Activated B cell treated with CpG ODN at 0.5 μM for 24 hours (primary cell): ENCODE data around the gene ACTR1A. TPM values are rescaled to one million over a fixed set of nuclear protein-coding genes. Genes with fewer than 3 reads are reported as not detected.

Source experiments
- ATAC-seq: fragments of 200-7000 bp; cut with Tn5 transposase; one replicate; pipeline ENCODE4 v1.10.0; 2021; ENCODE audit warnings: low read depth, mild to moderate bottlenecking, moderate library complexity
- CTCF ChIA-PET: fragments of 350-600 bp; sonication (Branson Sonifier 250); formaldehyde crosslinking; loops from one replicate; lab custom pipeline; 2021; ENCODE audit warnings: antibody characterized with exemption; lab: Charles Lee
- POLR2A ChIA-PET: fragments of 350-600 bp; sonication (Branson Sonifier 250); formaldehyde crosslinking; loops from one replicate; lab custom pipeline; 2021; ENCODE audit warnings: antibody characterized with exemption; lab: Charles Lee
- DNase-seq: peaks from one replicate; pipeline ENCODE4 v3.0.0; 2022
- H3K27ac Mint-ChIP-seq: one replicate; pipeline ENCODE4 v1.8.0; 2020; ENCODE audit warnings: mixed read lengths
- H3K27me3 Mint-ChIP-seq: one replicate; pipeline ENCODE4 v1.8.0; 2021; ENCODE audit warnings: mixed read lengths
- H3K36me3 Mint-ChIP-seq: one replicate; pipeline ENCODE4 v1.8.0; 2021; ENCODE audit warnings: low read depth, mixed read lengths
- H3K4me1 Mint-ChIP-seq: one replicate; pipeline ENCODE4 v1.8.0; 2021; ENCODE audit warnings: mixed read lengths
- H3K4me3 Mint-ChIP-seq: one replicate; pipeline ENCODE4 v1.8.0; 2020; ENCODE audit warnings: mild to moderate bottlenecking, mixed read lengths
- H3K9me3 Mint-ChIP-seq: one replicate; pipeline ENCODE4 v1.8.0; 2020; ENCODE audit warnings: mixed read lengths
- CTCF ChIP-seq: fragments of 200-600 bp; IDR thresholded peaks from one replicate; pipeline ENCODE4 v1.8.0; 2022; ENCODE audit warnings: antibody characterized with exemption, mild to moderate bottlenecking
- intact Hi-C: fragments of 100-400 bp; cut with micrococcal nuclease; formaldehyde crosslinking; loops from one replicate; pipeline ENCODE4 v1.15.1; 2024
- total RNA-seq: library from RNA; stranded (reverse); gene quantifications from 2 replicates; pipeline ENCODE4 v1.2.3, GENCODE V29; 2022

ACTR1A gene
- total RNA-seq, 1 donor from 2014 or later = 71.9 TPM

GRCh38 chr10:102499356-102499755 is 3.2 kb downstream of the ACTR1A start:
- no peak overlapping the region for H3K4me3 Mint-ChIP-seq

GRCh38 chr10:102497545-102497944 is 5.0 kb downstream of the ACTR1A start:
- H3K27ac Mint-ChIP-seq = no peak overlapping the region
- DNase-seq (no peak), ATAC-seq (no peak)
- H3K36me3 Mint-ChIP-seq = peaks cover 21% of the 10 kb centered on the region
- no peak for TF ChIP-seq CTCF
- H3K4me1 Mint-ChIP-seq = peaks cover 21% of the 10 kb centered on the region
- no peak overlapping the region for H3K4me3 Mint-ChIP-seq
- no peaks in the 10 kb centered on the region for H3K9me3 Mint-ChIP-seq
- H3K27me3 Mint-ChIP-seq = no peaks in the 10 kb centered on the region
- ChIA-PET CTCF (interaction anchor here (0.7 kb wide), 1 partner anchor 87 kb away, joined by 3 read pairs; no protein-coding TSS in a partner anchor), POLR2A (interaction anchor here (0.6 to 0.7 kb wide), 2 partner anchors 39 to 96 kb away, joined by 3 to 9 read pairs; no protein-coding TSS in a partner anchor)
- intact Hi-C loops = no loop called here

More at GRCh38 chr10:102499356-102499755, 3.2 kb downstream of the ACTR1A start:
- Mint-ChIP-seq H3K9me3 (no peaks in the 10 kb centered on the region), H3K27me3 (no peaks in the 10 kb centered on the region), H3K36me3 (peaks cover 6% of the 10 kb centered on the region), H3K27ac (no peak overlapping the region), H3K4me1 (peaks cover 15% of the 10 kb centered on the region)
- ATAC-seq = no peak
- TF ChIP-seq CTCF = no peak
- ChIA-PET POLR2A (no interaction called here), CTCF (interaction anchor here (1.1 kb wide), 1 partner anchor 84 kb away, joined by 4 read pairs; no protein-coding TSS in a partner anchor)
- DNase-seq = no peak
- intact Hi-C loops = no loop called here

- ATAC-seq (no peak), DNase-seq (no peak)
- CTCF ChIA-PET = no interaction called here
- Mint-ChIP-seq H3K36me3 (peaks cover 46% of the 10 kb centered on the region), H3K27me3 (no peaks in the 10 kb centered on the region), H3K4me3 (no peak overlapping the region), H3K4me1 (peaks cover 17% of the 10 kb centered on the region), H3K27ac (no peak overlapping the region), H3K9me3 (no peaks in the 10 kb centered on the region)
- TF ChIP-seq CTCF = no peak
- intact Hi-C loops = no loop called here
- POLR2A ChIA-PET = no interaction called here
Measured at GRCh38 chr10:102493771-102494170, 8.7 kb downstream of the ACTR1A start.

GRCh38 chr10:102492983-102493382 is 9.5 kb downstream of the ACTR1A start:
- ChIA-PET CTCF (no interaction called here), POLR2A (no interaction called here)
- no peaks in the 10 kb centered on the region for H3K9me3 Mint-ChIP-seq
- H3K27me3 Mint-ChIP-seq = no peaks in the 10 kb centered on the region
- no peak overlapping the region for H3K4me3 Mint-ChIP-seq
- H3K36me3 Mint-ChIP-seq = peaks cover 52% of the 10 kb centered on the region
- TF ChIP-seq CTCF = no peak
- intact Hi-C loops = no loop called here
- DNase-seq (no peak), ATAC-seq (no peak)
- peaks cover 14% of the 10 kb centered on the region for H3K4me1 Mint-ChIP-seq
- no peak overlapping the region for H3K27ac Mint-ChIP-seq

GRCh38 chr10:102492344-102492939 is 10.1 kb downstream of the ACTR1A start:
- no peak overlapping the region for H3K4me3 Mint-ChIP-seq
- intact Hi-C loops = no loop called here
- DNase-seq (no peak), ATAC-seq (no peak)
- no peaks in the 10 kb centered on the region for H3K9me3 Mint-ChIP-seq
- POLR2A ChIA-PET = no interaction called here
- H3K27me3 Mint-ChIP-seq = no peaks in the 10 kb centered on the region
- no peak overlapping the region for H3K27ac Mint-ChIP-seq
- CTCF ChIA-PET = no interaction called here
- H3K4me1 Mint-ChIP-seq = peaks cover 14% of the 10 kb centered on the region
- peaks cover 56% of the 10 kb centered on the region for H3K36me3 Mint-ChIP-seq
- no peak for TF ChIP-seq CTCF
